Peyer's patch (tissue), 4 donors: ENCODE results near the gene DNAL1. TPM values are rescaled to one million over a fixed set of nuclear protein-coding genes. Genes with fewer than 3 reads are reported as not detected.

ENCODE experiments used
- DNase-seq, 3 donors: peaks; one replicate each; pipeline ENCODE4 v3.0.0-alpha.2; 2017 to 2019
- H3K27ac ChIP-seq, 4 donors: fragments of 200-600 bp; sonication (generic); one replicate each; pipeline ENCODE4 v1.5.1; 2016 to 2019
- H3K27me3 ChIP-seq, 2 donors: fragments of 200-600 bp; sonication (generic); one replicate each; pipeline ENCODE4 v1.5.1; 2019
- H3K36me3 ChIP-seq, 3 donors: fragments of 200-600 bp; sonication (generic); one replicate each; pipeline ENCODE4 v1.5.1; 2016 to 2019
- H3K4me1 ChIP-seq, 4 donors: fragments of 200-600 bp; sonication (generic); one replicate each; pipeline ENCODE4 v1.5.1; 2016 to 2019
- H3K4me3 ChIP-seq, 4 donors: fragments of 200-600 bp; sonication (generic); 1 replicate in 3 of 4; 2 replicates in 1 of 4; pipeline ENCODE4 v1.5.1; 2016 to 2019; ENCODE audit warnings: mild to moderate bottlenecking in 1 of 4
- H3K9me3 ChIP-seq, 4 donors: fragments of 200-600 bp; sonication (generic); one replicate each; pipeline ENCODE4 v1.5.1; 2016 to 2019; ENCODE audit warnings: mild to moderate bottlenecking in 1 of 4
- CTCF ChIP-seq, 6 experiments: fragments of 450-650 bp in 4 of 6; fragments of 200-600 bp in 2 of 6; sonication (generic) in 1 of 6; IDR thresholded peaks; one replicate each; pipeline ENCODE4 v1.5.1; 2017 to 2019; ENCODE audit warnings: antibody characterized with exemption in 6 of 6, mild to moderate bottlenecking in 3 of 6, moderate library complexity in 1 of 6
- POLR2A ChIP-seq, 2 donors: fragments of 450-650 bp; IDR thresholded peaks; one replicate each; pipeline ENCODE4 v1.5.1; 2017; ENCODE audit warnings: antibody characterized with exemption in 2 of 2, mild to moderate bottlenecking in 2 of 2, moderate library complexity in 2 of 2
- total RNA-seq, 4 donors: library from RNA; depleted of rRNA; stranded (reverse); fragments of >200 nt; gene quantifications; one replicate each; pipeline ENCODE4 v1.1.0, GENCODE V29; 2016

Gene DNAL1
- total RNA-seq, 4 donors from 2014 or later, result 1.7 to 7.6 (median 4.6) TPM

- no peak for DNase-seq
- Histone ChIP-seq H3K36me3 (peaks cover 0 to 61% (median 0%) of the 10 kb centered on the region in 3 donors), H3K4me1 (peaks cover 0 to 5% (median 3%) of the 10 kb centered on the region in 4 donors), H3K27ac (peak overlapping the region; percentile 10 to 82 (median 34)), H3K9me3 (no peaks in the 10 kb centered on the region), H3K27me3 (no peaks in the 10 kb centered on the region), H3K4me3 (peak overlapping the region in 1 of 4 donors; percentile 12)
- TF ChIP-seq CTCF (IDR thresholded peaks at IDR 0.05) (no peak), POLR2A (IDR thresholded peaks at IDR 0.05) (no peak)
These were observed 73.1 kb downstream of the DNAL1 start for GRCh38 chr14:73717711-73718417.

- peak overlapping the region; percentile 10 to 82 (median 34) for H3K27ac ChIP-seq
- TF ChIP-seq POLR2A (IDR thresholded peaks at IDR 0.05) (no peak), CTCF (IDR thresholded peaks at IDR 0.05) (no peak)
- no peaks in the 10 kb centered on the region for H3K9me3 ChIP-seq
- peak overlapping the region in 1 of 4 donors; percentile 17 for H3K4me3 ChIP-seq
- H3K36me3 ChIP-seq, result peaks cover 0 to 67% (median 0%) of the 10 kb centered on the region in 3 donors
- no peaks in the 10 kb centered on the region for H3K27me3 ChIP-seq
- peaks cover 0 to 7% (median 2%) of the 10 kb centered on the region in 4 donors for H3K4me1 ChIP-seq
- no peak for DNase-seq
These were observed 73.8 kb downstream of the DNAL1 start for GRCh38 chr14:73718418-73719251.

GRCh38 chr14:73719361-73719760 lies 74.6 kb downstream of the DNAL1 start:
- Histone ChIP-seq H3K4me3 (no peak overlapping the region), H3K27me3 (no peaks in the 10 kb centered on the region), H3K27ac (peak overlapping the region in 3 of 4 donors; percentile 21 to 82 (median 46)), H3K36me3 (peaks cover 0 to 75% (median 0%) of the 10 kb centered on the region in 3 donors), H3K9me3 (no peaks in the 10 kb centered on the region), H3K4me1 (peaks cover 0 to 13% (median 1%) of the 10 kb centered on the region in 4 donors)
- no peak for DNase-seq
- no peak for TF ChIP-seq POLR2A (IDR thresholded peaks at IDR 0.05)

GRCh38 chr14:73719791-73720190 lies 75.0 kb downstream of the DNAL1 start:
- Histone ChIP-seq H3K4me3 (no peak overlapping the region), H3K27me3 (no peaks in the 10 kb centered on the region), H3K9me3 (no peaks in the 10 kb centered on the region), H3K27ac (peak overlapping the region in 1 of 4 donors; percentile 82), H3K36me3 (peaks cover 0 to 79% (median 0%) of the 10 kb centered on the region in 3 donors), H3K4me1 (peaks cover 0 to 17% (median 1%) of the 10 kb centered on the region in 4 donors)
- TF ChIP-seq CTCF (IDR thresholded peaks at IDR 0.05) (no peak), POLR2A (IDR thresholded peaks at IDR 0.05) (no peak)
- DNase-seq, result no peak

- Histone ChIP-seq H3K36me3 (peaks cover 0 to 87% (median 0%) of the 10 kb centered on the region in 3 donors), H3K9me3 (no peaks in the 10 kb centered on the region), H3K27ac (peak overlapping the region in 1 of 4 donors; percentile 82), H3K4me3 (no peak overlapping the region), H3K4me1 (peaks cover 0 to 26% (median 2%) of the 10 kb centered on the region in 4 donors), H3K27me3 (no peaks in the 10 kb centered on the region)
- no peak for TF ChIP-seq CTCF (IDR thresholded peaks at IDR 0.05)
- no peak for TF ChIP-seq POLR2A (IDR thresholded peaks at IDR 0.05)
- DNase-seq, result no peak
These were observed 75.8 kb downstream of the DNAL1 start for GRCh38 chr14:73720636-73721035.
